Stomach smooth muscle (tissue), 2 donors: ENCODE results near the gene CARD11.

Experiments used
- H3K27ac ChIP-seq: one replicate; pipeline ENCODE4 v1.7.0; 2013; ENCODE audit warnings: mild to moderate bottlenecking, low read length, inconsistent platforms
- H3K27me3 ChIP-seq, 2 donors: one replicate each; pipeline ENCODE4 v1.7.0; 2013; ENCODE audit warnings: low read length in 2 of 2; ENCODE audit not compliant: insufficient read depth in 2 of 2, control insufficient read depth in 1 of 2
- H3K36me3 ChIP-seq, 2 donors: one replicate each; pipeline ENCODE4 v1.7.0; 2013; ENCODE audit warnings: low read length in 2 of 2; ENCODE audit not compliant: control insufficient read depth in 2 of 2, insufficient read depth in 2 of 2
- H3K4me1 ChIP-seq: one replicate; pipeline ENCODE4 v1.7.0; 2013; ENCODE audit warnings: low read length; ENCODE audit not compliant: control insufficient read depth, insufficient read depth
- H3K4me3 ChIP-seq, 2 donors: one replicate each; pipeline ENCODE4 v1.7.0; 2013; ENCODE audit warnings: low read length in 2 of 2
- H3K9ac ChIP-seq, 2 donors: one replicate each; pipeline ENCODE4 v1.7.0; 2013; ENCODE audit warnings: low read length in 2 of 2, mild to moderate bottlenecking in 1 of 2
- H3K9me3 ChIP-seq, 2 donors: one replicate each; pipeline ENCODE4 v1.7.0; 2013; ENCODE audit warnings: low read length in 2 of 2; ENCODE audit not compliant: control insufficient read depth in 2 of 2
- donor health status: healthy.
- donor health status: Pancreatic carcinoma.

CARD11 gene

GRCh38 chr7:2943851-2944601, 99.6 kb downstream of the CARD11 start:
- Histone ChIP-seq H3K4me3 (no peak overlapping the region), H3K27ac (no peak overlapping the region), H3K27me3 (peaks cover 5% of the 10 kb centered on the region in 2 donors), H3K9ac (no peak overlapping the region), H3K36me3 (no peaks in the 10 kb centered on the region), H3K4me1 (no peaks in the 10 kb centered on the region), H3K9me3 (peaks cover 3 to 6% of the 10 kb centered on the region in 2 donors)

GRCh38 chr7:2941216-2941859, 102.3 kb downstream of the CARD11 start:
- no peaks in the 10 kb centered on the region for H3K36me3 ChIP-seq
- no peak overlapping the region for H3K9ac ChIP-seq
- no peaks in the 10 kb centered on the region for H3K4me1 ChIP-seq
- no peak overlapping the region for H3K4me3 ChIP-seq
- peaks cover 3 to 6% of the 10 kb centered on the region in 2 donors for H3K9me3 ChIP-seq
- peaks cover 5 to 17% of the 10 kb centered on the region in 2 donors for H3K27me3 ChIP-seq
- no peak overlapping the region for H3K27ac ChIP-seq

GRCh38 chr7:2940466-2940865, 103.2 kb downstream of the CARD11 start:
- Histone ChIP-seq H3K36me3 (no peaks in the 10 kb centered on the region), H3K4me3 (no peak overlapping the region), H3K27me3 (peaks cover 5 to 18% of the 10 kb centered on the region in 2 donors), H3K27ac (no peak overlapping the region), H3K9ac (no peak overlapping the region), H3K4me1 (no peaks in the 10 kb centered on the region), H3K9me3 (peaks cover 3 to 6% of the 10 kb centered on the region in 2 donors)

GRCh38 chr7:2939193-2939885, 104.3 kb downstream of the CARD11 start:
- peaks cover 5 to 20% of the 10 kb centered on the region in 2 donors for H3K27me3 ChIP-seq
- no peak overlapping the region for H3K27ac ChIP-seq
- no peaks in the 10 kb centered on the region for H3K4me1 ChIP-seq
- peaks cover 3 to 6% of the 10 kb centered on the region in 2 donors for H3K9me3 ChIP-seq
- H3K9ac ChIP-seq, result no peak overlapping the region
- no peaks in the 10 kb centered on the region for H3K36me3 ChIP-seq
- H3K4me3 ChIP-seq, result no peak overlapping the region

- H3K27ac ChIP-seq, result no peak overlapping the region
- H3K4me3 ChIP-seq, result no peak overlapping the region
- no peaks in the 10 kb centered on the region for H3K4me1 ChIP-seq
- peaks cover 5 to 20% of the 10 kb centered on the region in 2 donors for H3K27me3 ChIP-seq
- no peaks in the 10 kb centered on the region for H3K36me3 ChIP-seq
- H3K9ac ChIP-seq, result no peak overlapping the region
- H3K9me3 ChIP-seq, result peaks cover 0 to 3% of the 10 kb centered on the region in 2 donors
Observed at GRCh38 chr7:2938514-2939192, 105.0 kb downstream of the CARD11 start.

GRCh38 chr7:2937701-2938513, 105.8 kb downstream of the CARD11 start:
- Histone ChIP-seq H3K27me3 (peaks cover 5 to 20% of the 10 kb centered on the region in 2 donors), H3K4me3 (no peak overlapping the region), H3K9ac (no peak overlapping the region), H3K27ac (no peak overlapping the region), H3K36me3 (no peaks in the 10 kb centered on the region), H3K4me1 (no peaks in the 10 kb centered on the region), H3K9me3 (peaks cover 0 to 3% of the 10 kb centered on the region in 2 donors)

GRCh38 chr7:2936891-2937580, 106.6 kb downstream of the CARD11 start:
- Histone ChIP-seq H3K9ac (no peak overlapping the region), H3K36me3 (no peaks in the 10 kb centered on the region), H3K4me3 (no peak overlapping the region), H3K4me1 (no peaks in the 10 kb centered on the region), H3K27ac (no peak overlapping the region), H3K27me3 (peaks cover 5 to 19% of the 10 kb centered on the region in 2 donors), H3K9me3 (peaks cover 0 to 3% of the 10 kb centered on the region in 2 donors)

GRCh38 chr7:2936301-2936700, 107.4 kb downstream of the CARD11 start:
- H3K9me3 ChIP-seq, result no peaks in the 10 kb centered on the region

GRCh38 chr7:2934984-2935740, 108.5 kb downstream of the CARD11 start:
- Histone ChIP-seq H3K4me3 (no peak overlapping the region), H3K4me1 (no peaks in the 10 kb centered on the region), H3K27me3 (peaks cover 3 to 17% of the 10 kb centered on the region in 2 donors), H3K27ac (no peak overlapping the region), H3K9me3 (no peaks in the 10 kb centered on the region), H3K36me3 (no peaks in the 10 kb centered on the region), H3K9ac (no peak overlapping the region)

More at GRCh38 chr7:2936301-2936700, 107.4 kb downstream of the CARD11 start:
- H3K9ac ChIP-seq, result no peak overlapping the region
- no peak overlapping the region for H3K27ac ChIP-seq
- H3K27me3 ChIP-seq, result peaks cover 0 to 19% of the 10 kb centered on the region in 2 donors
- H3K4me1 ChIP-seq, result no peaks in the 10 kb centered on the region
- H3K36me3 ChIP-seq, result no peaks in the 10 kb centered on the region
- no peak overlapping the region for H3K4me3 ChIP-seq
